HG03354 (cell line): ENCODE measurements around the gene ABCA13.

Experiments
- ATAC-seq: cut with Tn5 transposase; IDR thresholded peaks from one replicate; pipeline ENCODE4 v1.9.1; 2021; ENCODE audit warnings: mild to moderate bottlenecking; ENCODE audit not compliant: unreplicated experiment, poor library complexity, severe bottlenecking

Gene ABCA13

DNA sequence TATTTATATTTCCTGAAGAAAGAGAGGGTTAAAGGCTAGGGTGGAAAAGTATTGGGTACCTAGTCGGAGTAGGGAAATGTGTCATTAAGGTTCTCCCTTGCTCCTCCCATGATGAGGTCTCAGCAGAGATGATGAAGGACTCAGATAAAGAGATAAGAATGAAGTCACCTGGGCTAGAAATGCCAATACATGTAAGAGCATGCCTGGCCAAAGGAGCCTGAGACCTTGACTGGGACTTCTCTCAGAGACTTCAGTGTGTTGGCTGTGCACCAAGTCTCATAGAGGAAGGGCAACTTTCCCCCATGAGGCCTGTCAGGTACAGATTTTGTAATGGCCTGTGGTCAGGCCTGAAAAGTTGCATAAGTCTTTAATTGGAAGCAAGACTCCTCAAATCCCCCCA, 392.1 kb downstream of the ABCA13 start:
- ATAC-seq, result no peak

- no peak for ATAC-seq
These were observed 404.3 kb downstream of the ABCA13 start for GRCh38 chr7:48575516-48575915.

- no peak for ATAC-seq
These were observed 416.2 kb downstream of the ABCA13 start for GRCh38 chr7:48587475-48587874.

GRCh38 chr7:48594349-48594748, 423.1 kb downstream of the ABCA13 start:
- no peak for ATAC-seq

GRCh38 chr7:48595756-48596155, 424.5 kb downstream of the ABCA13 start:
- no peak for ATAC-seq

GRCh38 chr7:48610705-48611104, 439.4 kb downstream of the ABCA13 start:
- no peak for ATAC-seq

DNA sequence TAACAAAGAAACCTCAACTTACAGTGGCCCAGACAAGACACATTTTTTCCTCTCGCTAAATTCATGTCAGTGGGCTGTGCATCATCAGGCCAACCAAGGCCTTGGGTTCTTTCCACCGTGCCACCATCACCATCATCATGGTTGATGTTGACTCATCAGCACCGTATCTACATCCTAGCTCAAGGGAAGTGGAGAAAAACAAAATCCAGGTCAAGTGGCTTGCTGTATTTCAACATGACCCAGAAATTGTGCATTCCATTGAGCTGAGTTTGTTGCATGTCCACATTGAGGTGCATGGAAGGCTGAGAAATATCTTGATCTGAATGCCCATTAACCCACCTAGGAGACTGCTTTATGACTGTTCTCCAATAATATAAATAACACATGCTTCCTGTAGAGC, 440.7 kb downstream of the ABCA13 start:
- ATAC-seq, result no peak

DNA sequence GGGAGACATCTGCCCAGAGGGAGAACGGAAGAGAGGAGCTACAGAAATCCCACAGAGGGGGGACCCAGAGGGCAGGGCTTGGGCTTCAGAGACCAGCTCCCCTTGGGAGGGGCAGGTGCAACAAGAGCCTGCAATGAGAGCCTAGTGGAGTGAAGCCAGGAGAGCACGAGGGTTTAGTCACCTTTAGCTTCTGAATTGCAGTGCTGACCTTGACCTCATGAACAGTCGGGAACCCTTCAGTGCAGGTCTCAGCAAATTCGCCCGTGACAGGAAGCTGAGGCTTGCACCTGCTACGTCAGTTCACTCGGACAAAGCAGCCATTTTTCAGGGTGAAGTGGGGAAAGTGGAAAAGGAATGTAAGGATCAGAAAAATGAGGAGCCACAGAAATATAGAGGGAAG, 446.2 kb downstream of the ABCA13 start:
- ATAC-seq, result no peak

DNA sequence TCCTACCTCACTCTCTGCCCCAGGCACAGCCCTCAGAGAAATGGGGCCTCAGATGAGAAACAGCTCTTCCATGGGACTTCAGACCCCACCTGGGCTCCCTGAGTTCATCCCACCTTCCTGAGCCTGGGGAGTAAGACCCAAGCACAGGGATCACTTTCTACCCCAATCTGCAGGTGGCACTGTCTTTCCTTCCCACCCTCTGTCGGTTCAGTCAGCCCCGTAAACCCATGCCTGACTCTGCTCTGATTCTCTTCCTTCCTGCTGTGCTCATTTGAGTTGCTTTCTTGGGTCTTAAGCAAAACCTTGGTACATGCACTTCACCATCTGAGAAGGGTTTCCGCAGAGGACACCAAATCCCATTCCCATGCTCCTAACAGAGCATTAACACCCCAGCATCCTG, 446.7 kb downstream of the ABCA13 start:
- ATAC-seq, result no peak

GRCh38 chr7:48621076-48621475, 449.8 kb downstream of the ABCA13 start:
- no peak for ATAC-seq

GRCh38 chr7:48627164-48627563, 455.9 kb downstream of the ABCA13 start:
- no peak for ATAC-seq

DNA sequence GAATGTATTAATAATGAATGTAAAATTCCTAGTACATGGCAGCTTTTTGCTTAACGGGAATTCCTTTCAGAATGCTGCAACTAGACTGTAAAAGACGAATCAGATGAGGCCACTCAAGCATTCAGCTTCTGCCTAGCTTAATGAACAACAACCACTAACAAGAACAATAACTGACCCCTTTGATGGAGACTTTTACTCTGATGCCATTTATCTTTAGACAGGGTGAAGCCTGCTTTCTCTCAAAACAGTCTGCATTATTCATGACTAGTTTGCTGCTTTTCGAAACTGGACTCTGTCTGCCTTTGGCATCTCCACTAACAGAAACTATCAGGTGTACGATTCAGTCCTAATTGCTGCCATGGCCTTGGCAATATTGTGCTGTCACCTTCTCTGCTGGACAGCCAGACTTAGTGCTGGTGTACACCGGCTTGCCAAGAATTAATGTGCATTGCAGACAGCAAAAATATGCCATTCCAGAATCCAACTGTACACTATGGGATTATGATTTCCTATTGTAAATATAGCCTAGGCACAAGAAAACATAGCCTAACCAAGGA, 457.6 kb downstream of the ABCA13 start:
- no peak for ATAC-seq

GRCh38 chr7:48634116-48634632, 462.9 kb downstream of the ABCA13 start:
- no peak for ATAC-seq

- no peak for ATAC-seq
These were observed 464.5 kb downstream of the ABCA13 start for GRCh38 chr7:48635796-48636195.

DNA sequence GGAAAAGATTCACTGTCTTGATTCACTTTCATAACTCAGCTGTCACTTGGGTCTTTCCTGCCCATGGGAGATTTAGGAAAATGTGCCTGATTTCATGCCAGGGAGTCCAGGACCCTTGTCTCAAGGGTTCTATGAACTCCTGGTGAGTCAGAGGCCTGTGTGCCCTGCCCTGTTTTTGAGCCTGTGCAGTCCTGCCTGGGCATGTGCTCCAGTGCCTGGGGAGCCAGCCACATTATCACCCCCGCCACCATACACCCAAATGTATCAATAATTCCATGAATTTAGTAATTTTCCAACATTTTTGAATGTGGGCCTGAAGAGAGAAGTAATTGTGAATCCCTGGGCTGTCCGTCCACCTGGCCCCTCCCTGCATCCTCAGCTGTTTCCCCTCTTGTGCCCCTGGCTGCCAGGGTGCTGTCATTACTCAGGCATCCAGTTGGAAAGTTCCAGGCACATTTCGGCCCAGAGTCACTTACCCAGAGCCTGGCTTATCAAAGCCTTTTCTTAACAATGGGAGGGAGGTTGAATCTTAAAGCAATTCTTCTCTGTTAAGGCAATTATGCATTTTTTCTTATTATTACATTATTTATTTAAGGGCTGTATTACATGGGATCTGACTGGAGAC, 465.2 kb downstream of the ABCA13 start:
- ATAC-seq, result no peak

- ATAC-seq, result no peak
These were observed 466.1 kb downstream of the ABCA13 start for GRCh38 chr7:48637382-48637781.

GRCh38 chr7:48638041-48638440, 466.8 kb downstream of the ABCA13 start:
- ATAC-seq, result no peak

GRCh38 chr7:48643431-48644013, 472.3 kb downstream of the ABCA13 start:
- no peak for ATAC-seq

GRCh38 chr7:48658138-48658537, 486.9 kb downstream of the ABCA13 start:
- ATAC-seq, result no peak

DNA sequence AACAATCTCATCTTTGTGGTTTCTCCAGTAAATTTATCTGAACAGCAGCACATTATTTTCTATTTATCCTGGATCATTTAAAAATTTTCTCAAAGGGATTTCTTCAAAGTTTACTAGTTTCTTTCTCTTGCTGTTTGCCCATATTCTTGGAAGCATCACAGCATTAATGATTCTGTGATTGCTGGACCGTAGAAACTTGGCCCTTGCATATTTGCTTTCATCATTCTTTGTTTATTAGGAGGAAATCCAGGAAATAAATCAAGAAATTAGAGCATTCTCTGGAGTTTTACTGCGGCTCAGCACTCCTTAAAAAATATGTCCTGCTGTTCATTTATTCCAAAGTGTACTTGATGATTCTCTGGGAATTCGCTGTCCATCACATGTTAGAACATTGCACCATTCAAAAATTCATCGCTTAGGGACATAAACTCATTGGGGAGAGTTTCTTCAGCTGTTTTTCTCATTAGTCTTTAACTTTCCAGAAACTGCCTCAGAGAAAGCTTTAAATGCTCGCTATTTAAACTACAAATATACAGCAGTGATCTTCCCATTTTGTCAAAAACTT, 489.1 kb downstream of the ABCA13 start:
- no peak for ATAC-seq

- no peak for ATAC-seq
These were observed 493.0 kb downstream of the ABCA13 start for GRCh38 chr7:48664241-48664640.
